A673 (cell line): ENCODE data around the gene PIGT.

Source experiments
- EZH2 ChIP-seq: fragments of 200-600 bp; sonication (generic); IDR thresholded peaks from 2 replicates; pipeline ENCODE4 v1.6.1; 2017; ENCODE audit warnings: borderline replicate concordance, low read depth, mild to moderate bottlenecking, mixed read lengths, antibody characterized with exemption, low read length; ENCODE audit not compliant: poor library complexity, severe bottlenecking
- TF ChIP-seq, protein P1 (sequence below): fragments of 300-800, 200-600 bp; sonication (generic); conservative IDR thresholded peaks from 2 replicates; pipeline ENCODE4 v1.5.1; 2017; ENCODE audit warnings: low read depth, mild to moderate bottlenecking, antibody characterized with exemption, low read length, moderate library complexity, mixed read lengths

- TF ChIP-seq, protein P1, sequence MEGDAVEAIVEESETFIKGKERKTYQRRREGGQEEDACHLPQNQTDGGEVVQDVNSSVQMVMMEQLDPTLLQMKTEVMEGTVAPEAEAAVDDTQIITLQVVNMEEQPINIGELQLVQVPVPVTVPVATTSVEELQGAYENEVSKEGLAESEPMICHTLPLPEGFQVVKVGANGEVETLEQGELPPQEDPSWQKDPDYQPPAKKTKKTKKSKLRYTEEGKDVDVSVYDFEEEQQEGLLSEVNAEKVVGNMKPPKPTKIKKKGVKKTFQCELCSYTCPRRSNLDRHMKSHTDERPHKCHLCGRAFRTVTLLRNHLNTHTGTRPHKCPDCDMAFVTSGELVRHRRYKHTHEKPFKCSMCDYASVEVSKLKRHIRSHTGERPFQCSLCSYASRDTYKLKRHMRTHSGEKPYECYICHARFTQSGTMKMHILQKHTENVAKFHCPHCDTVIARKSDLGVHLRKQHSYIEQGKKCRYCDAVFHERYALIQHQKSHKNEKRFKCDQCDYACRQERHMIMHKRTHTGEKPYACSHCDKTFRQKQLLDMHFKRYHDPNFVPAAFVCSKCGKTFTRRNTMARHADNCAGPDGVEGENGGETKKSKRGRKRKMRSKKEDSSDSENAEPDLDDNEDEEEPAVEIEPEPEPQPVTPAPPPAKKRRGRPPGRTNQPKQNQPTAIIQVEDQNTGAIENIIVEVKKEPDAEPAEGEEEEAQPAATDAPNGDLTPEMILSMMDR: no peak
- no peak for TF ChIP-seq EZH2
These were observed 17.4 kb downstream of the PIGT start for GRCh38 chr20:45433316-45433715.
